GM13976 (cell line): Measurements from ENCODE around the gene ACTL8.

Experiments used
- DNase-seq: peaks from one replicate; pipeline ENCODE4 v3.0.0; 2012; ENCODE audit warnings: low spot score
- CTCF ChIP-seq: IDR thresholded peaks from 2 replicates; pipeline ENCODE4 v1.5.1; 2012; ENCODE audit warnings: borderline replicate concordance, mild to moderate bottlenecking; ENCODE audit not compliant: insufficient read depth; ENCODE audit errors: extremely low read depth, missing control alignments, control extremely low read depth
- in situ Hi-C: fragments of 300-500 bp; cut with MboI; formaldehyde crosslinking; loops from one replicate; pipeline ENCODE4 v1.12.0; 2022; ENCODE audit warnings: low sequenced_read_pairs, mixed read lengths, inconsistent platforms; ENCODE audit not compliant: unreplicated experiment

ACTL8 gene

DNA sequence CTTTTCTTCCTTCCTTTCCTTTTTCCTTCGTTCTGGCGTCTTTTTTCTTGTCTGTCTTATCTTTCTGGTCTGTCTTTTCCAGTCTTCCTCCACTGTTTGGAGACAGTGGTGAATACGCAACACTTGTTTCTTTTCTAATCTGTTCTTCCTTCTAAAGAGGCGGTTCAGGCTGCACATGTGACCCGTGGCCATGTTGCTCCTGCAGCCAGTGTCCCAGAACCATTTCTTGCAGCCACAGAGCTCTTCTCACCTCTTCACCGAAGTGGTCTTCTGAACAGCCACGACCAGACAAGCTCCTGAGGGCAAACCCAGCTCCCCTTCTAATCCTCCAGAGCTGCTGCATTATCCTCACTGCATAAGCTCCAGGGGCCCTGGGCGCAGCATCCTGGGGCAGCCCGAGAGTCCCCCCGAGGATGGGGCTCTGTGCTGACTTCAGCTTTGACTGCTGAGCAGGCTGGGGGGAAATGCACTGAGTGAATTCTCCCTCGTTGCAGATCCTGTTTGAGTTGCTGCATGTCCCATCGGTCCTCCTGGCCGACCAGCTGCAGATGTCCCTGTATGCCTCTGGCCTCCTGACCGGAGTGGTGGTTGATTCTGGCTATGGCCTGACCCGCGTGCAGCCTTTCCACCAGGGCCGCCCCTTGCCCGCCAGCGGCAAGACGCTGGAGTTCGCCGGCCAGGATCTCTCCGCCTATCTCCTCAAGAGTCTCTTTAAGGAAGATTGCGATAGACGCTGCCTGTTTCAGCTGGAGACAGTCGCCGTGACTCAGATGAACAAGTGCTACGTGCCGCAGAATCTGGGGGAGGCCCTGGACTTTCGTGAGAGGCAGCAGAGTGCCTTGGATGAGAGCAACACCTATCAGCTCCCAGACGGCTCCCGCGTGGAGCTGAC is 70.4 kb downstream of the ACTL8 start:
- DNase-seq = no peak
- in situ Hi-C loops = no loop called here
- TF ChIP-seq CTCF = no peak

DNA sequence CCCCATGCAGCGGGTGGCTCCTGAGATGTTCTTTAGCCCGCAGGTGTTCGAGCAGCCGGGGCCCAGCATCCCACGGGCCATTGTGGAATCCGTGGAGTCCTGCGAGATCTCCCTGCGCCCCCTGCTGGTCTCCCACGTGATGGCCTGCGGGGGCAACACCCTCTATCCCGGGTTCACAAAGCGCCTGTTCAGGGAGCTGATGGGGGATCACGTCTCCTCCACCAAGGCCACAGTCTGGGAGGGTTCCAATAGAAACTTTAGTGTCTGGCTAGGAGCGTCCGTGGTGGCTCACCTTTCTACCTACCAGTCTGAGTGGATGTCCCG is 71.0 kb downstream of the ACTL8 start:
- DNase-seq = peak; percentile 65

DNA sequence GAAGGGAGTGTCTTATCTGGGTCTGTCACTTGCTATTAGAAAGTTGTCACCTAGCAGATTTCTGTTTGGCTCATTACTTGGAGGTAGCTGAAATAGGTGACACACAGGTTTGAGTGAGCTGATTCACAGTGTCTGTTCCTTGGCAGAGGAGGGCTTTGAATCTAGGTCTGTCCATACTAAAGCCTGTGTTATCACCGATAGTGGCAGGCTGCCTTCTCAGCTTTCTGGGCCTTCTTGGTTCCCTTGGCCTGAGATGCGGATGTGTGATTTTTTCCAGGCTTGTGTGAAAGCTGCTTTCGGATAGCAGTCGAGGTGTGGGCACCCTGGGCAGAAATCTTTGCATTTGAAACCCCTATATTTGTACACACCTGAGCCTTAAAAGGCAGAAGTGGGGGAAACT is 73.9 kb downstream of the ACTL8 start:
- TF ChIP-seq CTCF = no peak
- in situ Hi-C loops = no loop called here
- no peak for DNase-seq

More for the DNA sequence above, 71.0 kb downstream of the ACTL8 start:
- peak; percentile 27 for TF ChIP-seq CTCF
- in situ Hi-C loops = no loop called here

- in situ Hi-C loops = no loop called here
- no peak for DNase-seq
- TF ChIP-seq CTCF = no peak
Measured at GRCh38 chr1:17829579-17829978, 74.4 kb downstream of the ACTL8 start.

GRCh38 chr1:17831597-17831996 is 76.5 kb downstream of the ACTL8 start:
- no peak for DNase-seq
- TF ChIP-seq CTCF = no peak
- in situ Hi-C loops = no loop called here

DNA sequence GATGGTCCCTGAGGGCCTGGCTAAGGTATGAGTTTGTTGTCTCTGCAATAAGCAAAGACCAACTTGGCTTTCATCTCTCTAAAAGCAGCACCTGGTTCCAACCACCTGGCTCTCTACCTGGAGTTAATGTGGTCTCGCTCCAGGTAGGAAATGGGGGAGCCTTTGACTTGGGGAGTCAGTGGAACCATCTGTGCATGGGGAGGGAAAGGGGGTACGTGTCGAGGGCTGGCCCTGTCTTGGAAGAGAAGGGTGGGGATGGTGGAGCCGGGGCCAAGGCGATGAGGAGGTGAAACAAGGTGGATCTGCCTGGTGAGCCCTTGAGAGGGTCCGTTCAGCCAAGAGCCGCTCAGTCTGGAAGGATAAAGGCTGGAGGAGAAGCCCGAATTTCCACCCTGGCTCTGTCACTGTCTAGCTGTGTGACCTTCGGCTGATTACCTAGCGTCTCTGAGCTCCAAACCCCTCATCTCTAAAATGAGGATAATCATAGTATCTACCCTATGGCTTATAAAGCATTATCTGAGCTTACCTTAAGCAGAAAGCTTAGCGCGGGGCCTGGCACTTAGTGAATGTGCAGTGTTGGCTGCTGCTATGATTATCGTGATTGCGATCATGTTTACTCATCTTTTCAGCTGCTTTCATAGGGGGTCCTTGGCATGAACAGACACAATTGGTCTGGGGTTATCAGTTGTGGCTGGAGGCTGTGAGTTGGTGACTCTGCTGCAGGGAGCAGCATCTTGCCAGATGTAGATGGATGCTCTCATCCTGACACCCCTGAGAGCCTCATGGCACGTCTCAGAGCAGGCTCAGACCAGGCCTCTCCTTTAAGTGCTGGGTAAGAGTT is 78.7 kb downstream of the ACTL8 start:
- in situ Hi-C loops = no loop called here
- no peak for DNase-seq
- no peak for TF ChIP-seq CTCF
